NCI-H1417 (cell line): ENCODE measurements around the gene TUBB6.
A peak's percentile ranks its signal among the peaks of the same experiment; 100 is the strongest.

Source experiments
- DNase-seq, 3 experiments: peaks; one replicate each; lab custom pipeline; 2025; lab: John Stamatoyannopoulos, UW

Gene TUBB6

DNA sequence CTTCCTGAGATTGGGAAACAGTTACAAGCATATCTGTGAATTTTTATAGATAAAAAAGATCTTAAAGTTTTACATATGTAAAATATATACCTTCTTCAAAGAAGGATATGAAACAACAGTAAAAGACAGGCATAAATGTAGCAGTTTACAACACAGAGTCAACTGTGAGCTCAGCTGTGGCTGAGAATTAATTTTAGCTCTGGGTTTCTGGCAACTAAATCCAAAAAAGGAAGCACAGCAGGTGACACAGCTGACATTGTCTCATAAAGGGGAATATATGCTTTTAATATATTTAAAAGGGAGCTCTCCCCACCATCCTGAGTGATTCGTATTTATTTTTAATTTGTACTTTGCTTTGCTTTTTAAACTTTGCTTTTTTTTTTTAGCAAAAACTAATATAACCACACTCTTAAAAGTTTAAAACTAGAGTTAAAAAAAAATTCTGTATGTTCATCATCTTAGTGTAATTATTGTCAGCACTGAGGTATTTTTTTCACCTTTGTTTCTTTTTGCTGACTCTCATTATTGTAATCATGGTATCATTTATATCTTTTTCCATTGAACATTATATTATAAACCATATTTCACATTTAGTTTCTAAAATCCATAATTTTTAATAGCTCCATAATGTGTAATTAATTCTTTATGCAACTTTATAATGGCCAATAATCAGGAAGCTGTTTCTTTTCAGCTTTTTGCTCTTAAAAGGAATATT, 6.7 kb downstream of the TUBB6 start:
- DNase-seq = no peak

DNA sequence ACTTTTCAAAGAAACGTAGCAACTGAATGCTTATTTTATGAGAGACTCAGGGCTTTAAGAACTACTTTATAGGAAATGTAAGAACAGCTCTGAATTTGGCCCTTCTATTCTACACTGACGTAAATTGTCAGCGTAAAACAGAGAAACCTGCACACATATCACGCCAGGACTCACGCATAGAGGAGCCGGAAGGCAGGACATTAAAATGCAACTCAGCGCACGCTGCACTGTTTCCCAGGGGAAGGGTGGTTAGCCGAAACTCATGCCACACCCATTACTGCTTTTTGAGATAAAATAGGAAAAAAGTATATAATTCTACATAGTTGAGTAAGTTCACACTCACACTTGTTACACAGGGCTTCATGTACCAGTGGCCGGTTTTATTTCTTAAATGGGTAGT, 7.4 kb downstream of the TUBB6 start:
- no peak for DNase-seq

DNA sequence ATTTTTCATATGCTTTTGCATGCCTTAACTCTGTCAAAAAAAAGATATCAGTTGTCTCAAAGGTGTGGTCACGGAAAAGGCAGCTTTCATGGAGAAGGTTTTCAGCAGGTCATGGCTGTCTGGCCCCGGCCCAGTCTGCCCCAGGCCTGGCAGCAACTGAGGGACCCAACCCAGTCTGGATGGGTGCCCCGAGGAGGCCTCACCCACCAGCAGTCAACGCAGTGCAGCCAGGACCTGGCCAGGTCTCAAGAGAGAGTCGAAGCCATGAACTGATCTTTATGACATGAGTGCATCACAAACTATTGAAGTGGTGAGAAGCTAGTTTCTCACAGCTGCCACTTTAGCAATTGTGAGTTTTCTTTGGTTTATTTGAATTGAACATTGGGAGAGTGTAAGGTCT, 7.9 kb downstream of the TUBB6 start:
- no peak for DNase-seq

GRCh38 chr18:12317664-12318333, 9.8 kb downstream of the TUBB6 start:
- no peak for DNase-seq

DNA sequence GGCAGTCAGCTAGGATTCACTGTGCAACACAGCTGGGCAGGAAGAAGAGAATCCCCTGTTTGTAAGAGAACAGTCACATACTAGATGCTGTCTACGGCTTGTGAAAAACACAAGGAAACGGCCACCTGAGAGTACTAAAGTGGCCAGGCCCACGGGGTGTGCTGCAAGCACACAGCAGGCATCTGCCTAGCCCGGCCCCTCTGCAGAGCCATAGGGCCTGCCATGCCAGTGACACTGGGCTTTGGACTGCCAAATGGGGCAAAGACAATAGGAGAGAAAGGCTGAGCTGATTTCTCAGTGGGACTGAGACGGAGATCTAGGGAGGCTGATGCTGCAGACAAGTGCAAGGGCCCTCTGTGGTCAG, 10.3 kb downstream of the TUBB6 start:
- no peak for DNase-seq

- DNase-seq = no peak
Measured at GRCh38 chr18:12318857-12319256, 10.8 kb downstream of the TUBB6 start.

DNA sequence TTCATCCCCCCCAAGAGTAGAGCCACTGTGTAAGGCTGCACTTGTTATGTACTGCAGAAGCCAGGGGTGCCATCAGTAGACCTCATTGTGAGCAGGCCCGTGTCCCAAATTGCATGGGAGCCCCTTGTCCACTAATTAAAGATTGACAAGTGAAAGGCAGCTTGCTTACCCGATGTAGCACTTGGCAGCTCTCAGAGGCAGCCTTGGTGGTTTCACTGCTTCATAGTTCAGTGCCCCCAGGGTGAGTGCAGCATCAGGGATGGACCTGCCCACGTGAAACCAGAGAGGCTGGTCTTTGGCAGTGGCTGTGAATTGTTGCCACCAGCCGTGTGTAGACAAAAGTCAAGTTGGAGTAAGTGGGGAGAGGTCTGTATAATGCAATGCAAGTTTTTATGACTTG, 13.3 kb downstream of the TUBB6 start:
- no peak for DNase-seq

- DNase-seq = no peak
Measured at GRCh38 chr18:12324991-12325725, 17.1 kb downstream of the TUBB6 start.

- no peak for DNase-seq
Measured at GRCh38 chr18:12325726-12326245, 17.7 kb downstream of the TUBB6 start.

- DNase-seq = no peak
Measured at GRCh38 chr18:12326711-12327460, 18.8 kb downstream of the TUBB6 start.

DNA sequence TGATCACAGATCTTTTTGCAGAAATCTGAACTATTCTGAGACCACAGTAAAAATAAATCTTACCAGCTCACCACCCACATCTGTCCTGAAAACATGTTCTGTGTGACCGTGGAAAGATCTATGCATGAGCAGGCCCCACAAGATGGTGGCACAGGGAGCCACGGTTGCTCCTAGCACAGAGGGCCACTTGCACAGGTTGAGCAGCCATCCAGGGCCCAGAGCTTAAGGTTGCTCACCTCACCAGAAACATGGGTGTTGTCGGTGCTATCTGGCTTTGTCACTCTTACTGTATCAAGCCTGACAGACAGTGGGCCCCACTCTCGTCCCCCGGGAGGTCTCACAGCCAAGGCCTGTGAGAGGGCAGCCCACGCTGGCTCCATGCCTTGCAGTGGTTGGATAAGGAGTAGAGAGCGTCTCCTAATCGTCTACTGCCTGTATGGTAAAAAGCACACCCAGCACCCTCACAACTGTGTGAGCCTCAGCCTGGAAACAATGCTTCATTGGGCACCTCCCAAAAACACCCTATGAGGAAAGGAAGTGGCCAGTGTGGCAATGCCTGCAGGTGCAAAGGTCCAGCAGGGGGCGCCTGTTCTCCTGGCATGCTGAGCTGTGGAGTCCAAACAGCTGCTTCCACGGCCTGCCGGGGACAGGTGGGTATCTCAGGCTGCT, 19.6 kb downstream of the TUBB6 start:
- DNase-seq = peak; percentile 6 to 38 (median 17)

DNA sequence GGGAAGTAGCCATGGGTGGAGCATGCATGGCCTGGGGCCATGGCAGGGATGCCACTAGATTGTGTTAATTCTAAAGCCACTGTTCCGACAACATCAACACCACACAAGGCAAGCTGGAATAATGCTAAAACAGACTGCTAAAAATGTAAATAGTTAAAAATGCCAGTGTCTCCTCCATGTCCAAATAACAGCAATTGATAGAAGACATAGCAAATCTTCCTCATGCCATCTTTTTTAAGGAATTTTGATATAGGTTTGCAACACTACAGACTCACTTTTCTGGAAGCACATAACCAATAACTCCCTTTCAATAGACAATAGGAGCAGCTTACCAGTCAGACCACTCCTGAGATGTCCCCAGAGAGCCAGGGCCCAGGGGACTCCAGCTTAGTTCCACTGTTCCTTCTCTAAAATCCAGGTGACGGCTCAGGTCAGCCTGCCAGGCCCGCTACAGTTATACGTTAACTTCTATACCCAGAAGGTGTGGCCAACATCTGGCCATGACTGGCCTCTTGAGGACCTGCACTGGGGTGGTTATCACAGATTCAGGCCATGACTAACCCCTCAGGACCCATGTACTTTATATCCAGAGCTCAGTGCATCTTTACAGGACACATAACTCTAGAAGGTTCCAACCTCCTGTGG, 20.3 kb downstream of the TUBB6 start:
- no peak for DNase-seq

DNA sequence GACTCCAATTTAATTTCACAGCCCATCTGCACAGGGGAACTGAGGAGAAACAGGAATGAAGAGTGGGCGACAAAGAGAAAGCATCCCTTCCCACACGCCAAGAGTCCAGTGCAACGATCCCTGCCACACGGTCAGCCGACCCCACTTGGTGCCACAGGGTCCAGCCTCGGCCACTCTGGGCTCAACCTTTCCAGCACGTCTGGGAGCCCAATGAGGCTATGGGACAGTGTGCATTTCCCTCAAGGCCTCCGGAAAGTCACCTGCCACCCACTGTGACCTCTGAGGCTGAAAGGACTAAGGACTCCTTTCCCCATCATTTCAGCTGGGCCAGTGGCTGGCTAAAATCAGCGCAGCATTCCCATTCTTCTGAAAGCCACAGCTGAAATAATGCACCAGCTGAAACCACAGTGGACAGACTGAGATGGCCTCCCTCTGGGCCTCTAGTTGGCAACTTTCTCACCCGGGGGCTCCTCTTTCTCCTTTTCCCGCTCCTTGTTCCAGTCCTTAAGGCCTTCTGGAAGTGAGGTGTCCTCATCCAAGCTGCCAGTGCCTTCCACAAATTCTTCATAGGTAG, 21.2 kb downstream of the TUBB6 start:
- DNase-seq = no peak

DNA sequence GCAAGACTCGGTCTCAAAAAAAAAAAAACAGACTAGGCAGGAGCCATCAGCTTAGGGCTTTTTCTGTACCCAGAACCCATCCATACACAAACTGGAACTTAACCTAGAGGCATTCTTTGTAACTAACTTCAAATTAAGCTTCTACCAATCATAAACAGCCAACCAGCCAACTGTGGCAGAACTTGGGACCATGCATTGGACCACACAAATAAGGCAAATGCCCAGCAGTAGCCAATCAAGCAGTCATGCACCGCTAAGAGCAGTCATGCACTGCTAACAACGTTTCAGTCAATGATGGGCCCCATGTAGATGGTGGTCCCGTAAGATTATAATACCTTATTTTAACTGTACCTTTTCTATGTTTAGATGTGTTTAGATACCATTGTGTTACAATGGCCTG, 22.7 kb downstream of the TUBB6 start:
- DNase-seq = no peak

- DNase-seq = no peak
Measured at GRCh38 chr18:12333506-12334290, 25.7 kb downstream of the TUBB6 start.

DNA sequence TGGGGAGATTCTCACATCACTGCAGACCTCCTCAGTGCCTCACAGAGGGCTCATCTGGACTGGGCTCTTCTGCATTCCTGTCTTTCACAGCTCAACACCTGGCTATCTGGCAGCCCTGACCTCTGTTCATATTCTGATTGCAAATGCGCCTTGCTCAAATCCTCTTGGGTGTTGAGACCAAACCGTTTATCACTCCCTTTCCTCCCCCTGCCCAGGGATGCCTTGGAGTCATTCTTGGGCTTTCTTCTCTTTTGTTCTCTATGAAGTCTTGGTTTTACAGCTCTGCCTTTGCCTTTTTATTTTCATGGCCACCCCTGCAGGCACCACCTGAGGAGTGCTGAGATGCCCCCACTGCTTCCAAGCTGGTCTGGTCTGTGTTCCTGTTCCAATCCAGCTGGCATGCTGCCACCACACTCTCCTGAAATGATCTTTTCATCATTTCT, 26.3 kb downstream of the TUBB6 start:
- DNase-seq = no peak

DNA sequence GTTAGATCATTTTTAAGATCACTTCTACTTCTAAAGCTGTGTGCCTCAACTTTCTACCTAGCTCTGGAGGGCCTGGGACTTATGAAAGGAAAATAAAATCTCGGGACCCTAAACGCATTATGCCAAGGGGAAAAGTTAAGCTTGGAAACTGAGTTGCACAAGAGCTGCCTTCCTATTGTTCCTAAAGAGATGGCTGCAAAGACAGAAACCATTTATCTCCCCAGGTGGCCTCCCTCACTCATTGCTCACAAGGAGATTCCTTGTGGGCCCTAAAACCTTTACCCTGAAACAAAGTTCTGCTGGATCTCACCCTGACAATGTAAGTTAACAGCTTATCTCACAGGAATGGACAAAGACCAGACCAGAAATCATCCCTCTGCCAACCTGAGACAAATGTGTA, 26.8 kb downstream of the TUBB6 start:
- DNase-seq = no peak

GRCh38 chr18:12335503-12335902, 27.5 kb downstream of the TUBB6 start:
- DNase-seq = no peak

DNA sequence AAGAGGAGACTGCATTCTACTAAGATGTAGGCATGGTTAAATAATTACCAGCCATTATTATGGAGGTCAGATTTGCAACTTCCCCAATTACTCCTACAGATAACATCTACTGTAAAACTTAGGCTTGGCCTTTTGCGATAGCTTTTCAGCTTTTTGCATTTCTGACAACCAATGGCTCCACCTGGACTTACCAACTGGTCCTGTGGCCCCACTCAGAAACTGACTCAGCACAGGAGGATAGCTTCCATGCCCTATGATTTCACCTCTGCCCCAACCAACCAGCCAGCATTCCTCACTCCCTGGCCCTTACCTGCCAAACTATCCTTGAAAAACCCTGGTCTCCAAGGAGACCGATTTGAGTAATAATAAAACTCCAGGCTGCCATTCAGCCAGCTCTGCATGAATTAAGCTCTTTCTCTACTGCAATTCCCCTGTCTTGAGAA, 28.2 kb downstream of the TUBB6 start:
- DNase-seq = no peak

GRCh38 chr18:12336887-12337286, 28.8 kb downstream of the TUBB6 start:
- peak in 2 of 3 experiments; percentile 21 to 38 for DNase-seq
